ENCODE data around the gene PCK1. TPM values are rescaled to one million over a fixed set of nuclear protein-coding genes. Genes with fewer than 3 reads are reported as not detected.

PCK1 gene
- total RNA-seq, 1 donor from 2014 or later: under 0.01 TPM

DNA sequence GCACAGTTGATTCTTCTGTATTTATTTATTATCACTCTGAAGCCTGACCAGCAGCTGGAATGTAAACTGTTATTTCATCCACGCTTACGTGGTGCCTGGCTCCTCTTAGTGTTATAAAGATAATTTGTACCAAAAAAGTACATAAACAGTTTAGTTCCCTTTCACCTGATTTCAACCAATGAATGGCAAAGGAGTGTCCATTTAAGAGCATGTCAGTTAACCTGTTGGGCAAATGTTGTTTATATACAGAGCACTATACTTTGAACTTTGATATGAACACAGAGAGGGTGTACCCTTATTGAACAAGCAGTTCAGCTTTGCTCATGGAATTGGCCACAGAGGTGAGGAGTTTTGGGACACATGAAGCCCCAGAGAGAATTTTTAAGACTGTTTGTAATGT, 28.8 kb upstream of the PCK1 start:
- Histone ChIP-seq H3K36me3 (ENCODE audit: control insufficient read depth, insufficient read depth, low read length) (no peaks in the 10 kb centered on the region), H3K4me3 (ENCODE audit: low read depth, low read length) (no peak overlapping the region), H3K27me3 (ENCODE audit: control insufficient read depth, insufficient read depth, low read length) (peaks cover 14% of the 10 kb centered on the region)
- no peak for TF ChIP-seq CTCF (IDR thresholded peaks at IDR 0.05; ENCODE audit: insufficient read depth, low read length, poor library complexity, severe bottlenecking)
- DNase-seq (ENCODE audit: low read depth): no peak

GRCh38 chr20:57535297-57535696, 25.6 kb upstream of the PCK1 start:
- Histone ChIP-seq H3K36me3 (ENCODE audit: control insufficient read depth, insufficient read depth, low read length) (no peaks in the 10 kb centered on the region), H3K4me3 (ENCODE audit: low read depth, low read length) (no peak overlapping the region), H3K27me3 (ENCODE audit: control insufficient read depth, insufficient read depth, low read length) (peaks cover 18% of the 10 kb centered on the region)
- TF ChIP-seq CTCF (IDR thresholded peaks at IDR 0.05; ENCODE audit: insufficient read depth, low read length, poor library complexity, severe bottlenecking): no peak
- no peak for DNase-seq (ENCODE audit: low read depth)

GRCh38 chr20:57536120-57536708, 24.7 kb upstream of the PCK1 start:
- Histone ChIP-seq H3K27me3 (ENCODE audit: control insufficient read depth, insufficient read depth, low read length) (peaks cover 25% of the 10 kb centered on the region), H3K4me3 (ENCODE audit: low read depth, low read length) (no peak overlapping the region)

DNA sequence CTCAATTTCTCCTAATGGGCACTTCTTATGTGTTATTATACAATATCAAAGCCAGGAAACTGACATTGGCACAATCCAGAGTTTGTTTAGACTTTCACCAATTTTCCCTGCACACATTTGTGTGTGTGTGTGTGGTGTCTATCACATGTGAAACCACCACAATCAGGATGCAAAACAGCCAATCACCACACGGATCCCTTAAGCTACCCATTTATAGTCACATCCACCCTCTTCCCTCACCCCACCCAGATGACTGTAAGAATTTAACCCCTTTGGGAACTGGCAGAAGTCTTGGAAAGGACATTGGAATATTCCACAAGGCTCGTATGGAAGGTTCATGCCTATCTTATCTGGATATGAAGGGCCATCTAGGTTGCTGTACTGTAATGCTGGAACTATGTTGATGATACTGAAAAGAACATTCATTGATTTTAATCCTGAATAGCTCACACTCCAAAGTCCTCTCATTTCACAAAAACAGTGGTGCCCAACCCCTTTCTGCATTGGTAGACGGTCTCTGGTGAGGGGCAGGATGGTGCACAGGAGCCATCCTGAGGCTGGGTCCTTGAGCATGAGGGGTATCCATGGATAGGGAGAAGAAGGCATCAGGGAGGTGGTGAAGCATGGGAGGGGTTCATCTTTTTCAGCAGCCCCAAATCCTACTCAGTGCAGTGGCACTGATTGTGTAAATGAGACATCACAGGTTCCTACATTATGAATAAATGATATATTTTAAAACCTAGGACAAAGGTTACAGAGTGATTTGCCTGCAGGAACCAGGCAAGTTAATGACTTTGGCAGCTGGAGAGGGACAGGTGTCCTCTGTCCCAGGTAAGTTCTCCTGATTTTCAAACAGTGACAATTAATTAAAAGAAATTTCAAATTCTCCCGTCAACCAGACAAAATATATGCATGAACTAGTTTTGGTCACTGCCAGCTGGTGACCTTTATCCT, 23.9 kb upstream of the PCK1 start:
- TF ChIP-seq CTCF (IDR thresholded peaks at IDR 0.05; ENCODE audit: insufficient read depth, low read length, poor library complexity, severe bottlenecking): no peak
- no peak overlapping the region for H3K4me3 ChIP-seq (ENCODE audit: low read depth, low read length)
- no peaks in the 10 kb centered on the region for H3K36me3 ChIP-seq (ENCODE audit: control insufficient read depth, insufficient read depth, low read length)
- H3K27me3 ChIP-seq (ENCODE audit: control insufficient read depth, insufficient read depth, low read length): peaks cover 27% of the 10 kb centered on the region
- DNase-seq (ENCODE audit: low read depth): no peak

More at GRCh38 chr20:57536120-57536708, 24.7 kb upstream of the PCK1 start:
- H3K36me3 ChIP-seq (ENCODE audit: control insufficient read depth, insufficient read depth, low read length): no peaks in the 10 kb centered on the region
- no peak for TF ChIP-seq CTCF (IDR thresholded peaks at IDR 0.05; ENCODE audit: insufficient read depth, low read length, poor library complexity, severe bottlenecking)
- DNase-seq (ENCODE audit: low read depth): no peak

DNA sequence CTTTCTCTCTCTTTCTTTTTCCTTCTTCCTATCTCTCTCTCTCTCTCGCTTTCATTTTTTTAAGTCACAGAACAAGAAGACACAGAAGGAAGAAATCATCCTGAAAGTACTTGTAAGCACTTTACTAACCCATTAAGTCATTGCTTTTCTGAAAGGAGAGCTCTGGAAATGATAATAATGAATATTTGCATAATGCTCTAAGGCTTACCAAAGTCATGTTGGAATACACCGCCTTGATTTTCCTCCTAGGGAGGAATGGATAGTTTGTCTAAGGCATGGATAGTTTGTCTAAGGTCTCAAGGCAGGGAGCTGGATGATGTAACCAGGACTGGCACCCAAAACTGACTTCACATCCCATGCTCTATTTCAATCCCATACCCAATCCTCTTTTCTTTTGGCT, 23.1 kb upstream of the PCK1 start:
- H3K27me3 ChIP-seq (ENCODE audit: control insufficient read depth, insufficient read depth, low read length): peaks cover 29% of the 10 kb centered on the region
- DNase-seq (ENCODE audit: low read depth): no peak
- no peaks in the 10 kb centered on the region for H3K36me3 ChIP-seq (ENCODE audit: control insufficient read depth, insufficient read depth, low read length)
- no peak overlapping the region for H3K4me3 ChIP-seq (ENCODE audit: low read depth, low read length)
- TF ChIP-seq CTCF (IDR thresholded peaks at IDR 0.05; ENCODE audit: insufficient read depth, low read length, poor library complexity, severe bottlenecking): no peak

Measured in kidney epithelial cell (primary cell).